IPS-18a (cell line): ENCODE measurements around the gene OXLD1.
"Not testable (repeated sequence)": the region's sequence is repeated elsewhere in the genome, so short reads cannot be mapped to it uniquely, and the experiment has no call there.

Experiments used
- H3K27ac ChIP-seq: one replicate; pipeline ENCODE4 v1.5.1; 2013; ENCODE audit warnings: low read length
- H3K27me3 ChIP-seq: one replicate; pipeline ENCODE4 v1.6.1; 2013; ENCODE audit warnings: mild to moderate bottlenecking, low read length; ENCODE audit not compliant: control insufficient read depth, insufficient read depth
- H3K36me3 ChIP-seq: one replicate; pipeline ENCODE4 v1.6.1; 2013; ENCODE audit warnings: low read depth, low read length; ENCODE audit not compliant: control insufficient read depth
- H3K4me1 ChIP-seq: one replicate; pipeline ENCODE4 v1.6.1; 2013; ENCODE audit warnings: low read depth, low read length; ENCODE audit not compliant: control insufficient read depth
- H3K4me3 ChIP-seq: one replicate; pipeline ENCODE4 v1.5.1; 2013; ENCODE audit warnings: low read length
- H3K9ac ChIP-seq: one replicate; pipeline ENCODE4 v1.6.1; 2013; ENCODE audit warnings: mild to moderate bottlenecking, low read length, moderate library complexity
- H3K9me3 ChIP-seq: one replicate; pipeline ENCODE4 v1.6.1; 2013; ENCODE audit warnings: low read depth, low read length; ENCODE audit not compliant: control insufficient read depth

Gene OXLD1

DNA sequence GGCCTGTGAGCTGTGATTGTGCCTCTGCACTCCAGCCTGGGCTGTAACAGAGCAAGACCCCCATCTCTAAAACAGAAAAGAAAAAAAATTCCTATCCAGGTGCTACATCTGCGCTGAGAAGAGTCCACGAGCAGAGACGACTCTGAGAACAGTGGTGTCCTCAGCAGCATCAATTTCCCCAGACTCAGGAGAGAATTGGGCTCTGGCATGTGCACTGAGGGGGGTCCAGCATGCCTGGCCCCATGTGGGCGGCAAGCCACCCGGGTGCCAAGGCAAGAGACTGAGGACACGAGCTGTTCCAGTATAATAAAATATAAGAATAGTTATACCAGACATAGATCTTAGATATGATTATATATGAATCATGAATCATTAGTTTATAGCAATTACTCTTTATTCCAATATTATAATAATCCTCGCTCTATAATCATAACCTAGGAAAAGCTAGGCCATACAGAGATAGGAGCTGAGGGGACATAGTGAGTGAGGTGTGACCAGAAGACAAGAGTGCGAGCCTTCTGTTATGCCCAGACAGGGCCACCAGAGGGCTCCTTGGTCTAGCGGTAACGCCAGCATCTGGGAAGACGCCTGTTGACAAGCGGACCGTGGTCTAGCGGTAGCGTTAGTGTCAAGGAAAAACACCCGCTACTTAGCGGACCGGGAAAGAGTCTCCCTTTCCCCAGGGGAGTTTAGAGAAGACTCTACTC, 9.3 kb upstream of the OXLD1 start:
- not testable (repeated sequence) for H3K4me3 ChIP-seq, H3K9me3 ChIP-seq, H3K4me1 ChIP-seq, H3K27me3 ChIP-seq, H3K27ac ChIP-seq, H3K9ac ChIP-seq
- peaks cover 32% of the 10 kb centered on the region for H3K36me3 ChIP-seq

DNA sequence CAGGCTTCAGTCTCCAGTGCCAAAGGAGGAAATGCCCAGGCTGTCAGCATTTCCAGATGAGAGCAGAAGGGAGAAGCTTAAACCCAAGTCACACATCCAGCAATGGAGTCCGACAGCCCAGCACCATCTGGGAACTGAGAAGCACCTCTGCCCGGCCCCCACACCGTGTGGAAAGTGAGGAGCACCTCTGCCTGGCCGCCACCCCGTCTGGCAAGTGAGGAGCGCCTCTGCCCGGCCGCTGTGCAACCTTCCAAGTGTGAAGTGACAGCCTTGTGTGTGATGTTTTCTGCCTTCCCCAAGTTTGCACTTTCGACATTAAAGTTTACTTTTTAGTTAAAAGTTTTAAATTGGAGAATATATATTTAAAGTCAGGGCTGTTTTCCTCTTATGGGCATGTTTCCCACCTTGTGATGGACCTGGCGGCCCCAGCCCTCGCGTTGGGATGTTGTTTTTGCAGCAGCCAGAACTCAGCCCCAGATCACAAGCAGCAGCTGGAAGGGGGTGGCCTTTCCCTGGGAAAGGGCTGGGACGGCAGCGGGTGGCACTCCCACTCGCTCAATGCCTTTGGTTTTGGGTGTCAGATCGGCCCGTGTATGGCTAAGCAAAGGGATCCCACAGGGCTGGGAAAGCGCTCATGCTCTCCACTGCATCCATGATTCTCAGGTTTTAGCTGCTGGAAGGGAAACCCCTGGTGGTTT, 7.3 kb upstream of the OXLD1 start:
- Histone ChIP-seq H3K4me3 (no peak overlapping the region), H3K9ac (no peak overlapping the region), H3K36me3 (peaks cover 48% of the 10 kb centered on the region), H3K27me3 (no peaks in the 10 kb centered on the region), H3K4me1 (no peaks in the 10 kb centered on the region), H3K27ac (no peak overlapping the region), H3K9me3 (no peaks in the 10 kb centered on the region)

DNA sequence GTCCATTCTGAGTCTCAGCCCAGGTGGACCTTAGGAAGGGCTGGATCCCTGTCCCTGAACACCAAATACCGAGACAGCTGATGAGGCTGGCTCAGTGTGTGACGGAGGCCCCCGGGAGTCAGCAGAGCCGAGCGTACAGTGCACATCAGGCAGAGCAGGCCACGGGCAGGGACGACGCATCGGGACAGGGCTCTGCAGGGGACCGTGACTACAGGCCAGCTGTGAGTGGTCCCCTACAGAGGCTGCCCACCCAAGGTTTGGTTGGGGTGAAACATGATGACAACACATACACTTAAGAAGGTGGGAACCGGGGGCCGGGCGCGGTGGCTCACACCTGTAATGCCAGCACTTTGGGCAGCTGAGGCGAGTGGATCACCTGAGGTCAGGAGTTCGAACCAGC, 6.5 kb upstream of the OXLD1 start:
- no peaks in the 10 kb centered on the region for H3K4me1 ChIP-seq
- no peak overlapping the region for H3K9ac ChIP-seq
- H3K27me3 ChIP-seq, result no peaks in the 10 kb centered on the region
- no peak overlapping the region for H3K4me3 ChIP-seq
- no peak overlapping the region for H3K27ac ChIP-seq
- H3K9me3 ChIP-seq, result no peaks in the 10 kb centered on the region
- H3K36me3 ChIP-seq, result peaks cover 54% of the 10 kb centered on the region

DNA sequence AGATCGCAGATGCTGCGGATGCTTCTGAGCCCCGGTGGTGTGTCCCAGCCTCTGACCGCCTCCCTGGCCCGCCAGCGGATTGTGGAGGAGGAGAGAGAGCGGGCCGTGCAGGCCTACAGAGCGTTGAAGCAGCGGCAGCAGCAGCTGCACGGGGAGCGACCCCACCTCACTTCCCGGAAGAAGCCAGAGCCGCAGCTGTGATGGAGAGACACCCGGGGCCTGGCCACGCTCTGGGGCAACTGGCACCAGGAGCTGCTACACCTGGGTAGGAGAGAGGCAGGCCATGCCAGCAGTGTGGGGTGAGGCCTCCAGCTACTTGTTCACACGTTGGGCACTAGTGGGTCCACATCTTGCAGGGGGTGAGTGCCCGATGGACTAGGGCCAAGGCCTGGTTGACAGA, 6.1 kb upstream of the OXLD1 start:
- H3K9me3 ChIP-seq, result no peaks in the 10 kb centered on the region
- no peak overlapping the region for H3K27ac ChIP-seq
- no peak overlapping the region for H3K9ac ChIP-seq
- H3K4me3 ChIP-seq, result no peak overlapping the region
- peaks cover 54% of the 10 kb centered on the region for H3K36me3 ChIP-seq
- H3K27me3 ChIP-seq, result no peaks in the 10 kb centered on the region
- H3K4me1 ChIP-seq, result no peaks in the 10 kb centered on the region

DNA sequence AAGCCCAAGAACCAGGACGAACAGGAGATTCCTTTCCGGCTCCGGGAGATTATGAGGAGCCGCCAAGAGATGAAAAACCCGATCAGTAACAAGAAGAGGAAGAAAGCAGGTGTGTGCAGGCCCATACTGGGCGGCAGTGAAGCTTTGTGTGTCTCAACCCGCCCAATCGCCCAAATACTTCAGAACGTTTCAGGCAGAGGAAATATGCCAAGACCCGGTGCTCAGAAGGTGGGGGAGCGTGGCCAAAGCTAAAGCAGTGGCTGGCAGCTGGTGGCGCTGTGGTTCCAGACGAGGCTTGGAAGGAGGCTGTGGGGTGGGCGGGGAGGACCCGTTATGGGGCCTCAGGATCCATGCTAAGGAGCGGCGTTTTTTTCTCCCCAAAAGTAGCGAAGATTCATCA, 1.3 kb upstream of the OXLD1 start:
- no peak overlapping the region for H3K9ac ChIP-seq
- peaks cover 42% of the 10 kb centered on the region for H3K36me3 ChIP-seq
- H3K27ac ChIP-seq, result no peak overlapping the region
- peaks cover 7% of the 10 kb centered on the region for H3K4me1 ChIP-seq
- no peaks in the 10 kb centered on the region for H3K9me3 ChIP-seq
- H3K4me3 ChIP-seq, result peak overlapping the region; percentile 84
- no peaks in the 10 kb centered on the region for H3K27me3 ChIP-seq

DNA sequence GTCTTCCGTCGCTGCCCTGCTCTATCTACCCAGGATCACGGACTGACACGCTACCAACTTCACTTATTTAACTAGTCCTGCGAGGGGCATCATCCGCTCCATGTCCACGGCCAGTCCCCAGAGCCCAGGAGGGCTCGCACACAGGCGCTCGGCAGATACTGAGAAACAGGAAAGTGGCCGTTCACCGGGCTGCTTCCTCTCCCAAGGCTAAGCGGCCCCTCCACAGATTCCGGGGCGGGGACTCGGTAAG, 388 bp downstream of the OXLD1 start:
- Histone ChIP-seq H3K4me3 (peak overlapping the region; percentile 84), H3K4me1 (peaks cover 7% of the 10 kb centered on the region), H3K36me3 (peaks cover 24% of the 10 kb centered on the region), H3K27me3 (no peaks in the 10 kb centered on the region), H3K9ac (peak overlapping the region; percentile 87), H3K9me3 (no peaks in the 10 kb centered on the region), H3K27ac (peak overlapping the region; percentile 12)

DNA sequence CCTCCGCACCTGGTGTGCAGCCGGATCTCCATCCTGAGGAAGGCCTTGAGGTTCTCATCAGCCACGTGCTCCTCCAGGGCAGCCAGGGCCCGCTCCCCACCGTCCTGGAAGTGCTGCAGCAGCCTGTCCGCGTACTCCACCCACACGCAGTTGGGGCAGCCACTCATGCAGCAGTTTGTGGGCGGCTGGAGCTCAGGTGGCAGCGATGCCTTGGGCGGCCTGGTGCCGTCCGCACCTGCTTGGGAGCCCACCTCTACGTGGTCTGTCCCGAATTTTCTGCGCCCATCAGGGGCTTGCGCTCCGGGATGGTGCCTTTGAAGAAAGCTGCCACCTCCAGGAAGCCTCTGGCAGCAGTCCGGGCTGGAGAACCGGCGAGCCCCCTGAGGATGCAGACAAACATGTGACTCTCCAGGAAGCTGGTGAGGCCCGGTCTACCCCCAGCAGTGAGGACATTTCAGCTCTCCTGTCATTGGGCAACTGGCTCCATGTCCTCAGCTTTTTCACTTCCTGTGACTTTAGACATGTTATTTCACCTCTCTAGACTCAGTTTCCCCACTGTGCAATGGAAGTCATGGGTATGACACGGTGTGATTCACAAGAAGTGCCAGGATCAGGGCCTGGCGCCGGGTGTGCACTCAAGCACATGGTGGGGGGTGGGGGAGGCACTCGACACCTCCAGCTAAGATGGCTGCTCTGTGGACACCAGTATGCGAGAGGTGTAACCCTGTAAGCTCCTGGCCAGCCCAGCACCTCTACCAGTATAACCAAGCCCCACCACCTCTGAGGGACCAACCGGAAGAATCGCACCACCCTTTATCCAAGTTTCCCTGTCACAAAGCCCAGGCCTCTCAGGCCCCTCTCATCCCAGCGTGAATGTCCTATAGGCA, 957 bp downstream of the OXLD1 start:
- Histone ChIP-seq H3K27ac (peak overlapping the region; percentile 12), H3K9ac (peak overlapping the region; percentile 87), H3K9me3 (no peaks in the 10 kb centered on the region), H3K4me3 (peak overlapping the region; percentile 84), H3K4me1 (peaks cover 7% of the 10 kb centered on the region), H3K27me3 (no peaks in the 10 kb centered on the region), H3K36me3 (peaks cover 22% of the 10 kb centered on the region)

DNA sequence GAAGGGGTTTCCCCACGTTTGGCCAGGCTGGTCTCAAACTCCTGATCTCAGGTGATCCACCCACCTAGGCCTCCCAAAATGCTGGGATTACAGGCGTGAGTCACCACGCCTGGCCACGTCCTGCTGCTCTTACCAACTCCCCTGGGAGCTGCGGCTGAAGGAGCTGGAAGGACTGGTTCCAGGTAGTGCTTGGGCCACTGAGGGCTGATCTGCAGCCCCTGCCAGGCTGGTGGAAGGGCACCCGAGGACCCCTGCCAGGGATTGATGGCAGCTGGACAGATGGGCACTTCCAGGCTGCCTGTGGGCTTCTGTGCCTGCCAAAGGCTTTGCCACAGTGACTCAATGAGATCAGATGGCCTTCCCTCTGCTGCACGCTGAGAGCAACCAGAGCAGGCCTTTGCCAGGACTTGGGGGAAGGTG, 2.3 kb downstream of the OXLD1 start:
- H3K4me1 ChIP-seq, result peaks cover 7% of the 10 kb centered on the region
- H3K9ac ChIP-seq, result no peak overlapping the region
- H3K9me3 ChIP-seq, result no peaks in the 10 kb centered on the region
- no peaks in the 10 kb centered on the region for H3K27me3 ChIP-seq
- H3K36me3 ChIP-seq, result peaks cover 9% of the 10 kb centered on the region
- H3K4me3 ChIP-seq, result no peak overlapping the region
- no peak overlapping the region for H3K27ac ChIP-seq

DNA sequence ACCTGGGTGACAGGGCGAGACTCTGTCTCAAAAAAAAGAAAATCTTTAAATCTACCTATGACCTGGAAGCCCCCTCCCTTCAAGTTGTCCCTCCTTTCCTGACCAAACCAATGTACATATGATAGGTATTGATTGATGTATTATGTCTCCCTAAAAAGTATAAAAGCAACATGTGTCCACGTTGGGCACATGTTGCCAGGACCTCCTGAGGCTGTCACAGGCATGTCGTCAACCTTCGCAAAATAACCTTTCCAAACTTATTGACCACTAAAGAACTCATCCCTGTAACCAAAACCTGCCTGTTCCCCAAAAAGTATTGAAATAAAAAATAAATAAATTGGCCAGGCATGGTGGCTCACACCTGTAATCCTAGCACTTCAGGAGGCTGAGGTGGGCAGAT, 4.4 kb downstream of the OXLD1 start:
- no peaks in the 10 kb centered on the region for H3K27me3 ChIP-seq
- H3K9me3 ChIP-seq, result no peaks in the 10 kb centered on the region
- H3K4me1 ChIP-seq, result peaks cover 7% of the 10 kb centered on the region

DNA sequence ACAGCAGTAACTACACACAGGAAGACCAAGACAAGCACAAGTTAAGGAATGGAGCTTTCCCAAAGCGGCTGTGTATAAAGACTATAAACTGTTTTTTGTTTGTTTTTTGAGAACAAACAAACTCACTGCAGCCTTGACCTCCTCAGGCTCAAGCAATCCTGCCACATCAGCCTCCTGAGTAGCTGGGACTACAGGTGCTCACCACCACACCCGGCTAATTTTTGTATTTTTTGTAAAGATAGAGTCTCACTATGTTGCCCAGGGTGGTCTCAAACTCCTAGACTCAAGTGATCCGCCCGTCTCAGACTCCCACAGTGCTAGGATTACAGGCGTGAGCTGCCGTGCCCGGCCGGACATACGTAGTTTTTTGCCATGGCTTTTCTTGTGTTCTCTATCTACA, 6.0 kb downstream of the OXLD1 start:
- Histone ChIP-seq H3K4me1 (peaks cover 4% of the 10 kb centered on the region), H3K27ac (no peak overlapping the region), H3K4me3 (no peak overlapping the region), H3K27me3 (no peaks in the 10 kb centered on the region), H3K36me3 (no peaks in the 10 kb centered on the region), H3K9me3 (no peaks in the 10 kb centered on the region), H3K9ac (no peak overlapping the region)

More for the DNA sequence above, 4.4 kb downstream of the OXLD1 start:
- H3K36me3 ChIP-seq, result no peaks in the 10 kb centered on the region
- no peak overlapping the region for H3K27ac ChIP-seq
- H3K9ac ChIP-seq, result no peak overlapping the region
- H3K4me3 ChIP-seq, result no peak overlapping the region

DNA sequence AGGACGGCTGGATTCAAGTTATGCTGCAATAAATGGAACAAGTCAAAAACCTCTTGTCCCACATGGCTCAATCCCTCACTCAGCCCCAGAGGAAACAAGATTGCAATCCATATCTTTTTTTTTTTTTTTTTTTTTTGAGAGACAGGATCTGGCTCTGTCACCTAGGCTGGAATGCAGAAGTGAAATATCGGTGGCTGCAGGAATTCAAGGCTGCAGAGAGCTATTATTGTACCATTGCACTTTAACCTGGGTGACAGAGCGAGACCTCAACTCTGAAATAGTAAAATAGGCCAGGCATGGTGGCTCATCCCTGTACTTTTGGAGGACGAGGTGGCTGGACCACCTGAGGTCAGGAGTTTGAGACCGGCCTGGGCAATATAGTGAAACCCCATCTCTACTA, 7.4 kb downstream of the OXLD1 start:
- H3K4me1 ChIP-seq, result no peaks in the 10 kb centered on the region
- H3K9ac ChIP-seq, result no peak overlapping the region
- no peaks in the 10 kb centered on the region for H3K9me3 ChIP-seq
- no peaks in the 10 kb centered on the region for H3K36me3 ChIP-seq
- no peak overlapping the region for H3K4me3 ChIP-seq
- no peak overlapping the region for H3K27ac ChIP-seq
- H3K27me3 ChIP-seq, result no peaks in the 10 kb centered on the region
